ENCODE data around the gene TRIM15. TPM values are rescaled to one million over a fixed set of nuclear protein-coding genes. Genes with fewer than 3 reads are reported as not detected.

Gene TRIM15
- polyA plus RNA-seq, 1 donor (not counting 4 experiments of a cell fraction or from before 2014, with no cell fraction given): not detected

DNA sequence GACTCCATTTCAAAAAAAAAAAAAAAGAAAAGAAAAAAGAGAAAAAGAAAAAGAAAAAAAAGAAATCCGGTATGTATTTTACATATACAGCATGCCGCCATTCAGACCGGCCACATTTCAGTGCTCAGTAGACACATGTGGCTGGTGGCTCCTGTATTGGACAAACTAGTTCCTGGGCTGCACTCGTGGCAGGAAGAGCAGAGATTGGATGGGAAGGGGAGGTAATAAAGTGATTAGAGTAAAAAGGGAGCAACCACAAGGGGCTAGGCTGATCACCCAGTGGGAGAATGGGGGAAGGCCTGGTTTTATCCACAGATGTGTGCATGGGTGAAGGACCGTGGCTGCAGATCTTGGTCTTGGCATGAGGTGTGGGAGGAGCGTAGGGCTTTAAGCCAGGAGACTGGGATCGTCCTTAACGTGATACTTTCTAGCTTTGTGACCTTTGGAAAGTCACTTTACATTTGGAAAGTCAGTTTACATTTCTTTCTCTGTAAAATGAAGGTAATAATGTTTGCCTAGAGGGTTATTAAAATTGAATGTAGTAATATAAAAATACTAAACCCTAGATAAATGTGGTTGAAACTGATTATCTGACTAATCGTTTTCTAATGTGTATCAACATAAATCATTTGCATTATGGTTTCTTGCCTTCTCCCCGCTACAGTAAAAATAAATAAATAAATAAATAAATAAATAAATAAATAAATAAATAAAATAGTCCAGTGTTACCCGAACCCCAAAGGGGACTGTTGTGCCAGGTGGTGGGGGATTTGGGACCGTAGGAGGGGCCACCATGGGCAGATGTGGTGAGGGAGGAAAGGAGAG, 869 bp upstream of the TRIM15 start:
- TF ChIP-seq EZH2 (IDR thresholded peaks at IDR 0.05; ENCODE audit: low read length): no peak
- TF ChIP-seq, protein P1, sequence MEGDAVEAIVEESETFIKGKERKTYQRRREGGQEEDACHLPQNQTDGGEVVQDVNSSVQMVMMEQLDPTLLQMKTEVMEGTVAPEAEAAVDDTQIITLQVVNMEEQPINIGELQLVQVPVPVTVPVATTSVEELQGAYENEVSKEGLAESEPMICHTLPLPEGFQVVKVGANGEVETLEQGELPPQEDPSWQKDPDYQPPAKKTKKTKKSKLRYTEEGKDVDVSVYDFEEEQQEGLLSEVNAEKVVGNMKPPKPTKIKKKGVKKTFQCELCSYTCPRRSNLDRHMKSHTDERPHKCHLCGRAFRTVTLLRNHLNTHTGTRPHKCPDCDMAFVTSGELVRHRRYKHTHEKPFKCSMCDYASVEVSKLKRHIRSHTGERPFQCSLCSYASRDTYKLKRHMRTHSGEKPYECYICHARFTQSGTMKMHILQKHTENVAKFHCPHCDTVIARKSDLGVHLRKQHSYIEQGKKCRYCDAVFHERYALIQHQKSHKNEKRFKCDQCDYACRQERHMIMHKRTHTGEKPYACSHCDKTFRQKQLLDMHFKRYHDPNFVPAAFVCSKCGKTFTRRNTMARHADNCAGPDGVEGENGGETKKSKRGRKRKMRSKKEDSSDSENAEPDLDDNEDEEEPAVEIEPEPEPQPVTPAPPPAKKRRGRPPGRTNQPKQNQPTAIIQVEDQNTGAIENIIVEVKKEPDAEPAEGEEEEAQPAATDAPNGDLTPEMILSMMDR (optimal IDR thresholded peaks at IDR 0.05 in 1 of 3, IDR thresholded peaks at IDR 0.05 in 1 of 3, conservative IDR thresholded peaks at IDR 0.05 in 1 of 3; ENCODE audit: extremely low read depth in 1 of 3, insufficient read depth in 2 of 3, low read length in 3 of 3): no peak
- H3K36me3 ChIP-seq (ENCODE audit: control insufficient read depth in 2 of 2, extremely low read depth in 1 of 2, insufficient read depth in 2 of 2, low read length in 2 of 2): no peaks in the 10 kb centered on the region
- FAIRE-seq: no peak
- no peaks in the 10 kb centered on the region for H3K4me1 ChIP-seq (ENCODE audit: control insufficient read depth, extremely low read depth, insufficient read depth, low read length)
- H3K4me3 ChIP-seq (ENCODE audit: control insufficient read depth in 2 of 3, extremely low read depth in 1 of 3, insufficient read depth in 2 of 3, low read depth in 1 of 3, low read length in 3 of 3): no peak overlapping the region
- H3K27me3 ChIP-seq (ENCODE audit: control insufficient read depth, extremely low read depth, insufficient read depth, low read length): peaks cover 15% of the 10 kb centered on the region
- DNase-seq (ENCODE audit: low read depth, low spot score): no peak
- H3K9me1 ChIP-seq (ENCODE audit: control insufficient read depth, extremely low read depth, insufficient read depth, low read length): no peaks in the 10 kb centered on the region
- H2AFZ ChIP-seq (ENCODE audit: control insufficient read depth, low read length): no peak overlapping the region
- no peak overlapping the region for H3K9ac ChIP-seq (ENCODE audit: control insufficient read depth, extremely low read depth, insufficient read depth, low read length)
- no peak overlapping the region for H3K27ac ChIP-seq (ENCODE audit: control insufficient read depth, insufficient read depth, low read length)
- H4K20me1 ChIP-seq (ENCODE audit: control insufficient read depth, extremely low read depth, insufficient read depth, low read length): no peaks in the 10 kb centered on the region
- dilution Hi-C loops (cut with MboI; ENCODE audit: extremely low pct_ligation_motif_present, low sequenced_read_pairs): no loop called here
- no peak overlapping the region for H3K4me2 ChIP-seq (ENCODE audit: control insufficient read depth, extremely low read depth, insufficient read depth, low read depth, low read length)
- H3K9me3 ChIP-seq (ENCODE audit: control insufficient read depth, low read depth, low read length): no peaks in the 10 kb centered on the region
- no peaks in the 10 kb centered on the region for H3K79me2 ChIP-seq (ENCODE audit: control insufficient read depth, insufficient read depth, low read length)

DNA sequence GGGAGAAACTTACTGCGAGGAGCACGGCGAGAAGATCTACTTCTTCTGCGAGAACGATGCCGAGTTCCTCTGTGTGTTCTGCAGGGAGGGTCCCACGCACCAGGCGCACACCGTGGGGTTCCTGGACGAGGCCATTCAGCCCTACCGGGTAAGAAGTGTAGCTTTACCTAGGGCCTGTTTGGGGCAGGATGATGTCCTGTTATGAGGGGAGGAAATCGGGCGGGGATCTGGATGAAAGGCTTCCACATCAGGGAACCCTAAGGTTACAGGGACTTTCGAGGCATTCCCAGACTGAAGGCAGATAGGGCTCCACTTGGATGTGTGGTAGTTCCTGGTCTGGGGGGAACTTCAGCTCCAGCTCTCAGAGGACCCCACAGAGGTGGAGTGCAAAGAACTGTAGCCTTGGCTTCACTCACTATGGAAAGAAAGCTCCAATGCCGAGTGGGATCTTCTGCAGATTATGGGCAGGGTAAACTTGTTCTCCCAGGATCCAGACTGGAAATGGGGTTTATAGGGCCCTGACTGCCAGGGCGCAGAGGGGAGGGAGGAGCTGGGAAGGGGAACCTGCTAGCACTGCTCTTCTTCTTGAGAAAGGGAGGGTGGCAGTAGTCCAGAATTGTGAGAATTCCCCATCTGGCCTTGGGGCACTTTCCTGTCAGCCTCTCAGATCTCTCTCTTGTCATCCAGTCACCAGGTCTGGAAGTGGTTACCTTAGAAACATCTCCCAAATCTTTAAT, 740 bp downstream of the TRIM15 start:
- no peaks in the 10 kb centered on the region for H3K4me1 ChIP-seq (ENCODE audit: control insufficient read depth, extremely low read depth, insufficient read depth, low read length)
- H3K4me2 ChIP-seq (ENCODE audit: control insufficient read depth, extremely low read depth, insufficient read depth, low read depth, low read length): no peak overlapping the region
- no peaks in the 10 kb centered on the region for H4K20me1 ChIP-seq (ENCODE audit: control insufficient read depth, extremely low read depth, insufficient read depth, low read length)
- no peak overlapping the region for H3K9ac ChIP-seq (ENCODE audit: control insufficient read depth, extremely low read depth, insufficient read depth, low read length)
- H3K4me3 ChIP-seq (ENCODE audit: control insufficient read depth in 2 of 3, extremely low read depth in 1 of 3, insufficient read depth in 2 of 3, low read depth in 1 of 3, low read length in 3 of 3): no peak overlapping the region
- no peak for FAIRE-seq
- no peaks in the 10 kb centered on the region for H3K9me1 ChIP-seq (ENCODE audit: control insufficient read depth, extremely low read depth, insufficient read depth, low read length)
- H3K79me2 ChIP-seq (ENCODE audit: control insufficient read depth, insufficient read depth, low read length): no peaks in the 10 kb centered on the region
- H2AFZ ChIP-seq (ENCODE audit: control insufficient read depth, low read length): no peak overlapping the region
- dilution Hi-C loops (cut with MboI; ENCODE audit: extremely low pct_ligation_motif_present, low sequenced_read_pairs): no loop called here
- no peak for DNase-seq (ENCODE audit: low read depth, low spot score)
- no peaks in the 10 kb centered on the region for H3K36me3 ChIP-seq (ENCODE audit: control insufficient read depth in 2 of 2, extremely low read depth in 1 of 2, insufficient read depth in 2 of 2, low read length in 2 of 2)
- peaks cover 29% of the 10 kb centered on the region for H3K27me3 ChIP-seq (ENCODE audit: control insufficient read depth, extremely low read depth, insufficient read depth, low read length)
- H3K9me3 ChIP-seq (ENCODE audit: control insufficient read depth, low read depth, low read length): no peaks in the 10 kb centered on the region
- TF ChIP-seq EZH2 (IDR thresholded peaks at IDR 0.05; ENCODE audit: low read length): no peak
- TF ChIP-seq, protein P1 (optimal IDR thresholded peaks at IDR 0.05 in 1 of 3, IDR thresholded peaks at IDR 0.05 in 1 of 3, conservative IDR thresholded peaks at IDR 0.05 in 1 of 3; ENCODE audit: extremely low read depth in 1 of 3, insufficient read depth in 2 of 3, low read length in 3 of 3): no peak
- no peak overlapping the region for H3K27ac ChIP-seq (ENCODE audit: control insufficient read depth, insufficient read depth, low read length)
